Measurements from ENCODE around the gene CEMIP2.

GRCh38 chr9:71737455-71737854 lies 30.9 kb downstream of the CEMIP2 start:
- TF ChIP-seq, protein P1, sequence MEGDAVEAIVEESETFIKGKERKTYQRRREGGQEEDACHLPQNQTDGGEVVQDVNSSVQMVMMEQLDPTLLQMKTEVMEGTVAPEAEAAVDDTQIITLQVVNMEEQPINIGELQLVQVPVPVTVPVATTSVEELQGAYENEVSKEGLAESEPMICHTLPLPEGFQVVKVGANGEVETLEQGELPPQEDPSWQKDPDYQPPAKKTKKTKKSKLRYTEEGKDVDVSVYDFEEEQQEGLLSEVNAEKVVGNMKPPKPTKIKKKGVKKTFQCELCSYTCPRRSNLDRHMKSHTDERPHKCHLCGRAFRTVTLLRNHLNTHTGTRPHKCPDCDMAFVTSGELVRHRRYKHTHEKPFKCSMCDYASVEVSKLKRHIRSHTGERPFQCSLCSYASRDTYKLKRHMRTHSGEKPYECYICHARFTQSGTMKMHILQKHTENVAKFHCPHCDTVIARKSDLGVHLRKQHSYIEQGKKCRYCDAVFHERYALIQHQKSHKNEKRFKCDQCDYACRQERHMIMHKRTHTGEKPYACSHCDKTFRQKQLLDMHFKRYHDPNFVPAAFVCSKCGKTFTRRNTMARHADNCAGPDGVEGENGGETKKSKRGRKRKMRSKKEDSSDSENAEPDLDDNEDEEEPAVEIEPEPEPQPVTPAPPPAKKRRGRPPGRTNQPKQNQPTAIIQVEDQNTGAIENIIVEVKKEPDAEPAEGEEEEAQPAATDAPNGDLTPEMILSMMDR (IDR thresholded peaks at IDR 0.05), result no peak
- TF ChIP-seq POLR2A (IDR thresholded peaks at IDR 0.05), result no peak
- no peak for TF ChIP-seq EP300 (IDR thresholded peaks at IDR 0.05)

Data from sigmoid colon (tissue), 4 donors.